AG04449 (cell line): Measurements from ENCODE around the gene CRYBG3.

Experiments used
- CTCF ChIA-PET: fragments of 350-600 bp; formaldehyde crosslinking; extraction: SDS; loops from one replicate; lab custom pipeline; 2021; ENCODE audit warnings: antibody characterized with exemption; lab: Yijun Ruan, JAX
- POLR2A ChIA-PET: fragments of 400-600, 350-600 bp; formaldehyde crosslinking; extraction: SDS; loops from one replicate; lab custom pipeline; 2020; ENCODE audit warnings: antibody characterized with exemption, inconsistent platforms; lab: Yijun Ruan, JAX
- DNase-seq: peaks from one replicate; pipeline ENCODE4 v3.0.0-alpha.2; 2010; ENCODE audit warnings: low read depth, low spot score
- H3K4me3 ChIP-seq: 2 replicates; pipeline ENCODE4 v1.5.1; 2011; ENCODE audit warnings: low read depth, mild to moderate bottlenecking, control low read depth, low read length
- TF ChIP-seq, protein P1 (sequence below): IDR thresholded peaks from one replicate; pipeline ENCODE4 v1.5.1; 2011; ENCODE audit warnings: mild to moderate bottlenecking, moderate library complexity, low read length, control low read depth, inconsistent platforms; ENCODE audit not compliant: insufficient read depth; ENCODE audit errors: missing control alignments

The CRYBG3 gene

DNA sequence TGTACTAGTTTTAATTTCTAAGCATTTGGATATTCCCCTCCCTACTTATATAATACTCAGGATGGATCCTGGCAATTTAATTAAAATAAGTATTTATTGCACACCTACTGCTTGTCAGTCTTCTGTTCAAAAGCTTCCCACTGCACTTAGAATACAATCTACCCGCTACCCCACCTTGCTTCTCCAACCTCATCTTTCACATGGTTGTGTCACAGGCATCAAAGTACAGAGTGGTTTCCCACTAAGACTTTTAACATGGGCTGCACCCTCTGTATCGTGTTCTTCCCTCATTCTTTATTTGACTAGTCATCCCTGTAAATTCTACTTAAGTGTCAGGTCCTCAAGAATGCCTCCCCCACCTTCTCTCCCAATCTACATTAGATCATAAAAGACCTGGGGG lies 115.4 kb downstream of the CRYBG3 start:
- ChIA-PET POLR2A (no interaction called here), CTCF (no interaction called here)
- TF ChIP-seq, protein P1, sequence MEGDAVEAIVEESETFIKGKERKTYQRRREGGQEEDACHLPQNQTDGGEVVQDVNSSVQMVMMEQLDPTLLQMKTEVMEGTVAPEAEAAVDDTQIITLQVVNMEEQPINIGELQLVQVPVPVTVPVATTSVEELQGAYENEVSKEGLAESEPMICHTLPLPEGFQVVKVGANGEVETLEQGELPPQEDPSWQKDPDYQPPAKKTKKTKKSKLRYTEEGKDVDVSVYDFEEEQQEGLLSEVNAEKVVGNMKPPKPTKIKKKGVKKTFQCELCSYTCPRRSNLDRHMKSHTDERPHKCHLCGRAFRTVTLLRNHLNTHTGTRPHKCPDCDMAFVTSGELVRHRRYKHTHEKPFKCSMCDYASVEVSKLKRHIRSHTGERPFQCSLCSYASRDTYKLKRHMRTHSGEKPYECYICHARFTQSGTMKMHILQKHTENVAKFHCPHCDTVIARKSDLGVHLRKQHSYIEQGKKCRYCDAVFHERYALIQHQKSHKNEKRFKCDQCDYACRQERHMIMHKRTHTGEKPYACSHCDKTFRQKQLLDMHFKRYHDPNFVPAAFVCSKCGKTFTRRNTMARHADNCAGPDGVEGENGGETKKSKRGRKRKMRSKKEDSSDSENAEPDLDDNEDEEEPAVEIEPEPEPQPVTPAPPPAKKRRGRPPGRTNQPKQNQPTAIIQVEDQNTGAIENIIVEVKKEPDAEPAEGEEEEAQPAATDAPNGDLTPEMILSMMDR: no peak
- no peak for DNase-seq
- no peak overlapping the region for H3K4me3 ChIP-seq

DNA sequence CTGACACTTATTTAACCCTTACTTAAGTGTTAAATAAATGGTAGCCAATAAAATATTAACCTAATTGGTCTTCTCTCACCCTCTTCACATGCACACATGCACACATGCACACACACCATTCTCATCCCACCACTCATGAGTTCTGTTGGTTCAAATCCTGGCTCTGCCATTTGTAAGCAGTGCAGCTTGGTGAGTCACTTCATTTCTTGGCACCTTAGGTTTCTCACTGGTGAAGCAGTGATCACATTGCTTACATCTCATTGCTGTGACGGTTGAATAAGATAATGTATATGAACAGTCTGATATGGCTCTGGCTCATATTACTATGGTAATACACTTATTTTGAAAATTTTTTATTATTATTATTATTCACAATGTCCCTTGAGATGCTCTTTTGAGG lies 116.6 kb downstream of the CRYBG3 start:
- TF ChIP-seq, protein P1: no peak
- POLR2A ChIA-PET: no interaction called here
- H3K4me3 ChIP-seq: no peak overlapping the region
- DNase-seq: no peak
- CTCF ChIA-PET: interaction anchor here (0.6 kb wide), 1 partner anchor 106 kb away, joined by 3 read pairs; no protein-coding TSS in a partner anchor

DNA sequence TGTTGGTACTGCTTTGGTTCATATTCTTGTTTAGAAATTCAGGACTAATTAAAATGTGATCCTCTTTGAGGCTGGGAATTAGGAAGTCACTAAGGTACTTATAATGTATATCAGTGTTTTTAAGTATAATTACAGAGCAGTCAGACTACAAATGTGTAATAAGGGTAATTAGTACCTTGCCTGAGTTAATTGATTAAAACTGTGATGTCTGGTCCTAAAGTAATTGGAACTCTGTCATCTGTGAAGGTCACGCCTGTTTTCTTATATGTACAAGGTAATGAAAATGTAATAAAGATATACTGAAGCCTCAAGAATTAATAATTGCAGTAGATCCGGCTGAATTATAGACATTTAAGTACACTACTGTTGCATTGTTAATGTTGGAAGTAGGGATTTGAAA lies 117.6 kb downstream of the CRYBG3 start:
- POLR2A ChIA-PET: no interaction called here
- DNase-seq: no peak
- no peak overlapping the region for H3K4me3 ChIP-seq
- CTCF ChIA-PET: interaction anchor here (0.5 to 1.4 kb wide), 2 partner anchors 14 to 136 kb away, joined by 3 read pairs; no protein-coding TSS in a partner anchor
- TF ChIP-seq, protein P1: no peak

DNA sequence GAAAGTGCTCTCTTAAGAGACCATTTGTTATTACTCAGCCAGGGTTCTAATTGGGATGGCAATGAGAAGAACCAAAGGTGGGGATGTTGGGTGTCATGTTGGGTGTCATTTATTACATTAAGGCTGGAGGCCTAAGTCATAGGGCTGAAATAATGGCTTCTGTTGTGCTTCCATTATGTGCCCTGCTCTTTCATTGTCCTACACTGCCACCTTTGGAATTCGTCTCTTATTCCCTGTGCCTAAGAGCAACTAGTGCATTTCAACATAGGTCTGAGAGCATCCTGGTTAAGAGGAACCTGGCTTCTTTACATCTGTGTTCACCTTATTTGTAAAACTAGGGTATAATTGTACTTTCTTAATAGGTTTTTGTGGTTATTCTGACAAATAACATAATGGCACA lies 118.2 kb downstream of the CRYBG3 start:
- TF ChIP-seq, protein P1: no peak
- no peak overlapping the region for H3K4me3 ChIP-seq
- no peak for DNase-seq
- ChIA-PET POLR2A (no interaction called here), CTCF (interaction anchor here (0.5 to 1.4 kb wide), 2 partner anchors 15 to 137 kb away, joined by 3 read pairs; no protein-coding TSS in a partner anchor)

DNA sequence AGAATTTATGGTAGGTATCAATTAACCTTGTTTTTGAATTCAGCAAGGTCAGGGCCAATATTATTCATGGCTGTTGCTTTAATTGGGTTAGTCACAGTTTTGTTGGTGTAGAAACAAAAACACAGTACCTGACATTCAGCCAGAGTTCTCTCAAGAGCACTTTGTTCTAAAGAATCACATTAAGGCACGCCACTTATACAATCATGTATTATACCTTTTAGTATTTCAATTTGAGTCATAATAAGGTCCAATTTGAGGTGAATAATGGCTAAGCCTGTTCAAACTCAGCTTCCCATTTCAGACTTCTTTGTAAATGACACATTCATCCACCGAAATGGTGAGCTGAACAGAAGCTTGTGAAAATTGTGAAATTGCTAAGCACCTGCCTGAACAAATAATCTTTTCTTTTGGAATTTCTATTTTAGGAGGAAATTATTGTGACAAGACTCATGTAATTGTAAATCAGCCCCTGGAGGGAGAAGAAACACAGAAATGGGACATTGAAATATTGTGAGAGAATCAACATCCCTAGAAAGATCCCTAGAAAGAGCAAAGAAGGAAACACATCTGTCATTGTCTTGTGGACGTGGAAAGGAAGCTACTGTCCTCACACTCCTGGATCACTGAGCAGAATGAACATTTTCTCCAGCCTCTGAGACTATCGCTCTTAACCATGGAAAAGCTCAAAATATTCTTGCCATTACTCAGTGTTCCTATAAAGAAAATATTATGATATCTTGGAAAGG lies 121.2 kb downstream of the CRYBG3 start:
- TF ChIP-seq, protein P1: no peak
- no peak overlapping the region for H3K4me3 ChIP-seq
- POLR2A ChIA-PET: no interaction called here
- no peak for DNase-seq
- CTCF ChIA-PET: interaction anchor here (1.2 to 1.9 kb wide), 3 partner anchors 8 to 149 kb away, joined by 3 to 5 read pairs (median 4); no protein-coding TSS in a partner anchor

DNA sequence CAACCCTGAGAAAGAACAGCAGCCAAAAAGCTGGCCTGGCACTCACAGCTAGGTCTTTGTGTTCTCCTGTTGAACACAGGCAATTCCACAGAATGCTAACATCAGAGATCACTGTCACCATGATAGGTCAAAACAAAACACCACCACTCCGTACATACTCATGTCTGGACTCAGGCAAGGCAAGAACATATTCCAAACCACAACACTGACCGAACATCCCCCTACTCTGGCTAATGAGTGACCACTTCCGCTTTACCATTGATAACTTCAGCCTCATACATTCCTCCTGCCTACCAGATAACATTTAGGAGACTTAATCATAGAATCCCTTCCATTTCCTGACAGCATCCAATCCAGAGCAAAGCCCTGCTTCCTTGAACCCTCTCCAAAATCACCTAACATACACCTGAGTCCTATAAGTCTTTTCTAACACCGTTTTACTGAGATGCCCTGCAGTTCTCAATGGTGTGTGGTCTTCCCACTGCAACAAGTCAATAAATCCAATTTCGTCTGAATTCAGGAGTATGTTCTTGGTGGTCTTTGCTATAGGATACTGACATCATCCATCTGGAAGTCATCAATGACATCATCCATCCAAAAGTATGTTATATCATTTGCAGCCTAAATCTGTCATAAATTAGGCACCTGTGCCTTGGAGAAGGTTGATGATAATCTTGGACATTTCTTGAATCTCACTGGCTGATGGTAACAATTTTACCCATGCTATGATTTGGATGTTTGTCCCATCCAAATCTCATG lies 126.7 kb downstream of the CRYBG3 start:
- ChIA-PET POLR2A (no interaction called here), CTCF (no interaction called here)
- DNase-seq: no peak
- TF ChIP-seq, protein P1: no peak
- no peak overlapping the region for H3K4me3 ChIP-seq
